ENCODE results near the gene PNPLA6.

PNPLA6 gene

GRCh38 chr19:7520131-7521051 is 15.1 kb upstream of the PNPLA6 start:
- TF ChIP-seq FOXP2 (optimal IDR thresholded peaks at IDR 0.05; ENCODE audit: borderline replicate concordance, extremely low read depth, extremely low read length, insufficient read depth): no peak
- TF ChIP-seq POLR2AphosphoS5 (IDR thresholded peaks at IDR 0.05; ENCODE audit: low read depth, low read length): no peak
- TF ChIP-seq SIN3A (IDR thresholded peaks at IDR 0.05; ENCODE audit: borderline replicate concordance, insufficient read depth, low read length): no peak

GRCh38 chr19:7521551-7522071 is 13.9 kb upstream of the PNPLA6 start:
- no peak for TF ChIP-seq POLR2AphosphoS5 (IDR thresholded peaks at IDR 0.05; ENCODE audit: low read depth, low read length)
- no peak for TF ChIP-seq FOXP2 (optimal IDR thresholded peaks at IDR 0.05; ENCODE audit: borderline replicate concordance, extremely low read depth, extremely low read length, insufficient read depth)
- no peak for TF ChIP-seq TAF1 (IDR thresholded peaks at IDR 0.05; ENCODE audit: borderline replicate concordance, insufficient read depth, low read length)
- TF ChIP-seq SIN3A (IDR thresholded peaks at IDR 0.05; ENCODE audit: borderline replicate concordance, insufficient read depth, low read length): no peak
- TF ChIP-seq REST (IDR thresholded peaks at IDR 0.05; ENCODE audit: insufficient read depth in 1 of 2, low read depth in 2 of 2, low read length in 2 of 2): no peak

- TF ChIP-seq SIN3A (IDR thresholded peaks at IDR 0.05; ENCODE audit: borderline replicate concordance, insufficient read depth, low read length) (peak; percentile 95; the same call in 1 of the 2 replicates), FOXP2 (optimal IDR thresholded peaks at IDR 0.05; ENCODE audit: borderline replicate concordance, extremely low read depth, extremely low read length, insufficient read depth) (peak; percentile 99), REST (IDR thresholded peaks at IDR 0.05; ENCODE audit: insufficient read depth in 1 of 2, low read depth in 2 of 2, low read length in 2 of 2) (peak; percentile 45 to 48; a peak in 2 of 4 replicates), TAF1 (IDR thresholded peaks at IDR 0.05; ENCODE audit: borderline replicate concordance, insufficient read depth, low read length) (peak; percentile 69; the same call in 1 of the 2 replicates), POLR2AphosphoS5 (IDR thresholded peaks at IDR 0.05; ENCODE audit: low read depth, low read length) (peak; percentile 66)
Observed at GRCh38 chr19:7522072-7522922, 13.2 kb upstream of the PNPLA6 start, which contains the start of gene MCOLN1. TSS of gene MCOLN1 (plus strand) at chr19:7522624. CDS start at chr19:7522751, 127 bp downstream.

GRCh38 chr19:7522923-7523667 is 12.4 kb upstream of the PNPLA6 start:
- TF ChIP-seq FOXP2 (optimal IDR thresholded peaks at IDR 0.05; ENCODE audit: borderline replicate concordance, extremely low read depth, extremely low read length, insufficient read depth) (no peak), REST (IDR thresholded peaks at IDR 0.05; ENCODE audit: insufficient read depth in 1 of 2, low read depth in 2 of 2, low read length in 2 of 2) (no peak), POLR2AphosphoS5 (IDR thresholded peaks at IDR 0.05; ENCODE audit: low read depth, low read length) (no peak), TAF1 (IDR thresholded peaks at IDR 0.05; ENCODE audit: borderline replicate concordance, insufficient read depth, low read length) (no peak), SIN3A (IDR thresholded peaks at IDR 0.05; ENCODE audit: borderline replicate concordance, insufficient read depth, low read length) (no peak)

All from PFSK-1 (cell line).